22Rv1 (cell line): ENCODE data around the gene SNF8.

Source experiments
- ZFX ChIP-seq: fragments of 450-650 bp; IDR thresholded peaks from 2 replicates; pipeline ENCODE4 v1.6.1; 2017; ENCODE audit warnings: antibody characterized with exemption, borderline replicate concordance
- TF ChIP-seq, protein P1 (sequence below): fragments of 450-650 bp; IDR thresholded peaks from 2 replicates; pipeline ENCODE4 v1.5.1; 2017; ENCODE audit warnings: mild to moderate bottlenecking

DNA sequence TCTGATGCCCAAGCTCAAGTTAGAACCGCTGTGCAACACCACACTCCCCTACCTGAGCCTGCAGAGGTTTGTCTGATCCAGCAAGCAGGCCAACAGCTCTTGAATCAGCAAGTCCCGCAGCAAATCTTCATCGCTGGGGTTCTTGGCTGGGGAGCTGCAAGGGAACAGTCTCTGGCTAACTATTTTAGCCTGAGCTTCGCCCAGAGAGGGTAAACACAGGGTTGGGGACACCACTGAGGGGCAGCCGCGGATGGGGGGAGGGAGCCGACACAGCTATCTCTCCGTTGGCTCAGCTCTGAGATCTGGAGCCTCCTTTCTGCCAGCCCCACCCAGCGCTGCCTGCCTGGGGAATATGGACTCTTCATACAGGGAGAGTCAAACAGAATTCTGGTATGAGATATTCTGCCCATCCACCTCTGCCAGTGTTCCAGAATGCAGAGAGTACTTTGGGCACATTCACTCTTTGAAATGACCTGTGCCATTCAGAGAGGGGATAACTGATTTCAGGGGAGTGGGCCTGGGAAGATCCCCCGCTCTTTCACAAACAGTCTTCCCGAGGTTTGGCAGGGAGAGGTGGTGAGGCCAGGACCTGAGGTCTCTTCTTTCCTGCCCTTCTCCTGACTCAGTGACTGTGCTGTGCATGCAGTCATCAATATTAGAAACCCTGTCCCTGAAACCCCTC, 16.3 kb upstream of the SNF8 start:
- TF ChIP-seq, protein P1, sequence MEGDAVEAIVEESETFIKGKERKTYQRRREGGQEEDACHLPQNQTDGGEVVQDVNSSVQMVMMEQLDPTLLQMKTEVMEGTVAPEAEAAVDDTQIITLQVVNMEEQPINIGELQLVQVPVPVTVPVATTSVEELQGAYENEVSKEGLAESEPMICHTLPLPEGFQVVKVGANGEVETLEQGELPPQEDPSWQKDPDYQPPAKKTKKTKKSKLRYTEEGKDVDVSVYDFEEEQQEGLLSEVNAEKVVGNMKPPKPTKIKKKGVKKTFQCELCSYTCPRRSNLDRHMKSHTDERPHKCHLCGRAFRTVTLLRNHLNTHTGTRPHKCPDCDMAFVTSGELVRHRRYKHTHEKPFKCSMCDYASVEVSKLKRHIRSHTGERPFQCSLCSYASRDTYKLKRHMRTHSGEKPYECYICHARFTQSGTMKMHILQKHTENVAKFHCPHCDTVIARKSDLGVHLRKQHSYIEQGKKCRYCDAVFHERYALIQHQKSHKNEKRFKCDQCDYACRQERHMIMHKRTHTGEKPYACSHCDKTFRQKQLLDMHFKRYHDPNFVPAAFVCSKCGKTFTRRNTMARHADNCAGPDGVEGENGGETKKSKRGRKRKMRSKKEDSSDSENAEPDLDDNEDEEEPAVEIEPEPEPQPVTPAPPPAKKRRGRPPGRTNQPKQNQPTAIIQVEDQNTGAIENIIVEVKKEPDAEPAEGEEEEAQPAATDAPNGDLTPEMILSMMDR = no peak
- TF ChIP-seq ZFX = no peak
